Lower leg skin (tissue), 4 donors: ENCODE measurements around the gene KAT6B. TPM values are rescaled to one million over a fixed set of nuclear protein-coding genes. Genes with fewer than 3 reads are reported as not detected.
"Not testable (repeated sequence)": the region's sequence is repeated elsewhere in the genome, so short reads cannot be mapped to it uniquely, and the experiment has no call there.

Experiments
- DNase-seq, 2 donors: peaks; one replicate each; pipeline ENCODE4 v3.0.0-alpha.2; 2019; ENCODE audit warnings: low spot score in 2 of 2
- H3K4me3 ChIP-seq: fragments of 200-600 bp; sonication (generic); 2 replicates; pipeline ENCODE4 v1.5.1; 2017; ENCODE audit warnings: mild to moderate bottlenecking, low read depth; ENCODE audit not compliant: poor library complexity, severe bottlenecking
- CTCF ChIP-seq, 3 donors: fragments of 450-650 bp; IDR thresholded peaks; one replicate each; pipeline ENCODE4 v1.5.1; 2016; ENCODE audit warnings: antibody characterized with exemption in 3 of 3, mild to moderate bottlenecking in 3 of 3, moderate library complexity in 2 of 3
- POLR2A ChIP-seq, 2 donors: fragments of 450-650 bp; IDR thresholded peaks; one replicate each; pipeline ENCODE4 v1.6.1; 2016 to 2017; ENCODE audit warnings: antibody characterized with exemption in 2 of 2, mild to moderate bottlenecking in 1 of 2, moderate library complexity in 1 of 2
- WGBS, 2 donors: methylation state at CpG; one replicate each; pipeline ENCODE4 v1.1.5; 2018; 5-methylcytosine and 5-hydroxymethylcytosine counted together
- intact Hi-C: fragments of 100-400 bp; cut with DNase I; formaldehyde crosslinking; loops from one replicate; pipeline ENCODE4 v1.15.0; 2023; ENCODE audit warnings: low total_unique reads
- total RNA-seq, 4 donors: library from RNA; depleted of rRNA; stranded (reverse); fragments of >200 nt; gene quantifications; one replicate each; pipeline ENCODE4 v1.1.0, GENCODE V29; 2016

Gene KAT6B
- total RNA-seq, 4 donors from 2014 or later: 17.2 to 40.1 (median 34.5) TPM

DNA sequence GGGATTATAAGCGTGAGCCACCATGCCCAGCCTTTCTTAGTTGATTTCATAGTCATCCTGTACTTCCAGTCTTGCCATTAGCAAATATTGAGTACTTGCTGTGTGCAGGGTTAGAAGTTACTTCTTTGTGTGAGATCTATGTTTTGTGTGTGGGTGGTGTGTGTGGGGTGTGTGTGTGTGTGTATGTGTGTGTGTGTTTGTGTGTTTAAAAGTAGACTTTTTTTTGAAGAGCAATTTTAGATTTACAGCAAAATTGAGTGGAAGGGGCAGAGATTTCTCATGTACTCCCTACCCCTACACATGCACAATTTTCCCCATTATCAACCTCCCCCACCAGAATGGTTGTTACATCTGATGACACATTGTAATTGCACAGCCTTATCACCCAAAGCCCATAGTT is 48.2 kb downstream of the KAT6B start:
- 96 to 100% methylated on average over 1 of the region's 1 CpG for WGBS, 2 donors
- no peak for DNase-seq
- H3K4me3 ChIP-seq: no peak overlapping the region
- TF ChIP-seq POLR2A (IDR thresholded peaks at IDR 0.05) (no peak), CTCF (IDR thresholded peaks at IDR 0.05) (no peak)
- intact Hi-C loops: no loop called here

DNA sequence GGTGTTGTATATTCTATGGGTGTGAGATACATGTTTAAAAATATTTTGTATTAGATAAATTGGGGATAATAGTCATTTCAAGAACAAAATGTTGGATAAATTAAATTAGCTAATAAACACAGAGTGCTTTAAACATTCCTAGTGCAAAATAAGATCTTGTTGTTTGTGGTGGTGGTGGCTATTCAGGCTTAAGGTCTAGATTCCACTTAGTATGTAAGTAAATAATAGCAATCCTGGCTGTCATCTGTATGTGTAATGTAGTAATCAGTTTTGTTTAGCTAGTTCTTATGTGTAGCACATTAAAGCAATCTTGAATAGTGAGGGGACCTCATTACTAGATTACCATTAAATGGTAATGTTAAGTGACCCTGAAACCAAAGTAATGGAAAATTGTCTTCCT is 48.7 kb downstream of the KAT6B start:
- no peak overlapping the region for H3K4me3 ChIP-seq
- intact Hi-C loops: no loop called here
- TF ChIP-seq CTCF (IDR thresholded peaks at IDR 0.05) (no peak), POLR2A (IDR thresholded peaks at IDR 0.05) (no peak)
- no peak for DNase-seq

- 81 to 82% methylated on average over 1 of the region's 1 CpG for WGBS, 2 donors
- H3K4me3 ChIP-seq: no peak overlapping the region
- DNase-seq: no peak
- intact Hi-C loops: no loop called here
- TF ChIP-seq POLR2A (IDR thresholded peaks at IDR 0.05): no peak
- TF ChIP-seq CTCF (IDR thresholded peaks at IDR 0.05): no peak
Observed at GRCh38 chr10:74875966-74876365, 49.6 kb downstream of the KAT6B start.

GRCh38 chr10:74877054-74877453 is 50.7 kb downstream of the KAT6B start:
- H3K4me3 ChIP-seq, intact Hi-C loops, DNase-seq: not testable (repeated sequence)
- 93 to 95% methylated on average over 5 of the region's 5 CpGs for WGBS, 2 donors

DNA sequence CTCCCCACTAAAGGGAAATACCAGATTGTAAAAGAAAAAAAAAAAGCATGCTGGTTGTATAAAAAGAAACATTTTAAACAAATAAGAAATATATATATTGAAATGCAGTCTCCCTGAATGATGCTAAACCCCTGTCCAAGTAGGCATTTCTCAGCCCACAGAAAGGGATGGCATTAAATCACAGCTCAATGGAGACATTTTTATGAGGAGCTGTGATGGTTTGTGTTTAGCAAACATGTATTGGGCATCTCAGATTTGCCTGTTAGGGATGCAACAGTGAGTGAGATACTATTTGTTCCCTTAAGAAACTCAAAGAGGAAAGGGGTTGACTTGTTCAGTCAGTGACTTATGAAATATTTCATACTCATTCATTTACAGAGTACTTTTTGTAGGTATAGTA is 51.5 kb downstream of the KAT6B start:
- no peak overlapping the region for H3K4me3 ChIP-seq
- TF ChIP-seq CTCF (IDR thresholded peaks at IDR 0.05) (no peak), POLR2A (IDR thresholded peaks at IDR 0.05) (no peak)
- intact Hi-C loops: no loop called here
- no peak for DNase-seq

DNA sequence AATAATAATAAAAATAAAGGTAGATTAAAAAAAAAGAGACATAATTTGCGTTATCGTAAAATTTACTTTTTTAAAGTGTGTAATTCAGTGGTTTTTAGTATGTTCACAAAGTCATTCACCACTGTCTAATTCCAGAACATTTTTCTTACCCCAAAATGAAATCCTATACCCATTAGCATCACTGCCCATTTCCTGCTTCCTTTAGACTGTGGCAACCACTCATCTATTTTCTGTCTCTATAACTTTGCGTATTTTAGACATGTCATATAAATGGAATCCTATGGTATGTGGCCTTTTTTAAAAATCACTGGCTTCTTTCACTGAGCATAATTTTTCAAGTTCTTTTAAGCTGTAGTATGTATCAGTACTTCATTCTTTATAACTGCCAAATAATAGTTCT is 53.6 kb downstream of the KAT6B start:
- no peak for DNase-seq
- TF ChIP-seq CTCF (IDR thresholded peaks at IDR 0.05): no peak
- no peak for TF ChIP-seq POLR2A (IDR thresholded peaks at IDR 0.05)
- H3K4me3 ChIP-seq: no peak overlapping the region
- intact Hi-C loops: no loop called here
- WGBS, 2 donors: 98% methylated on average over 3 of the region's 3 CpGs
